ENCODE results near the gene ITGB3. TPM values are rescaled to one million over a fixed set of nuclear protein-coding genes. Genes with fewer than 3 reads are reported as not detected.
A peak's percentile ranks its signal among the peaks of the same experiment; 100 is the strongest.

The ITGB3 gene
- total RNA-seq, 2 donors from 2014 or later, result 68.1 to 197 TPM

GRCh38 chr17:47288531-47289116, 35.0 kb downstream of the ITGB3 start:
- no peaks in the 10 kb centered on the region for H3K9me3 ChIP-seq
- peak overlapping the region in 1 of 2 donors; percentile 36 for H3K27ac ChIP-seq
- no peaks in the 10 kb centered on the region for H3K27me3 ChIP-seq (replicated peaks; ENCODE audit: insufficient read depth)
- DNase-seq (ENCODE audit: low spot score), result no peak
- TF ChIP-seq CTCF (IDR thresholded peaks at IDR 0.05), result no peak
- peaks cover 36% of the 10 kb centered on the region for H3K36me3 ChIP-seq
- no peak overlapping the region for H3K4me3 ChIP-seq
- ATAC-seq (ENCODE audit: insufficient number of reproducible peaks, low FRiP score, low read depth), result no peak
- peaks cover 0 to 3% of the 10 kb centered on the region in 2 donors for H3K4me1 ChIP-seq (ENCODE audit: control insufficient read depth in 1 of 2, low read depth in 2 of 2)

- peaks cover 0 to 10% of the 10 kb centered on the region in 2 donors for H3K4me1 ChIP-seq (ENCODE audit: control insufficient read depth in 1 of 2, low read depth in 2 of 2)
- H3K4me3 ChIP-seq, result no peak overlapping the region
- peaks cover 35% of the 10 kb centered on the region for H3K36me3 ChIP-seq
- no peak for TF ChIP-seq CTCF (IDR thresholded peaks at IDR 0.05)
- DNase-seq (ENCODE audit: low spot score) (no peak), ATAC-seq (ENCODE audit: insufficient number of reproducible peaks, low FRiP score, low read depth) (no peak)
- H3K9me3 ChIP-seq, result no peaks in the 10 kb centered on the region
- H3K27me3 ChIP-seq (replicated peaks; ENCODE audit: insufficient read depth), result no peaks in the 10 kb centered on the region
- H3K27ac ChIP-seq, result no peak overlapping the region
Measured at GRCh38 chr17:47289302-47289701, 35.7 kb downstream of the ITGB3 start.

GRCh38 chr17:47290870-47291241, 37.2 kb downstream of the ITGB3 start:
- H3K27me3 ChIP-seq (replicated peaks; ENCODE audit: insufficient read depth), result no peaks in the 10 kb centered on the region
- peaks cover 13 to 25% of the 10 kb centered on the region in 2 donors for H3K4me1 ChIP-seq (ENCODE audit: control insufficient read depth in 1 of 2, low read depth in 2 of 2)
- H3K36me3 ChIP-seq, result peaks cover 27% of the 10 kb centered on the region
- H3K27ac ChIP-seq, result peak overlapping the region in 1 of 2 donors; percentile 14
- no peak for ATAC-seq (ENCODE audit: insufficient number of reproducible peaks, low FRiP score, low read depth)
- H3K9me3 ChIP-seq, result no peaks in the 10 kb centered on the region
- no peak overlapping the region for H3K4me3 ChIP-seq
- no peak for TF ChIP-seq CTCF (IDR thresholded peaks at IDR 0.05)
- DNase-seq (ENCODE audit: low spot score), result no peak

- ATAC-seq (ENCODE audit: insufficient number of reproducible peaks, low FRiP score, low read depth) (no peak), DNase-seq (ENCODE audit: low spot score) (no peak)
- TF ChIP-seq CTCF (IDR thresholded peaks at IDR 0.05), result no peak
- peaks cover 27% of the 10 kb centered on the region for H3K36me3 ChIP-seq
- H3K9me3 ChIP-seq, result no peaks in the 10 kb centered on the region
- no peak overlapping the region for H3K27ac ChIP-seq
- H3K4me3 ChIP-seq, result no peak overlapping the region
- H3K4me1 ChIP-seq (ENCODE audit: control insufficient read depth in 1 of 2, low read depth in 2 of 2), result peaks cover 15 to 30% of the 10 kb centered on the region in 2 donors
- H3K27me3 ChIP-seq (replicated peaks; ENCODE audit: insufficient read depth), result no peaks in the 10 kb centered on the region
Measured at GRCh38 chr17:47291242-47291873, 37.7 kb downstream of the ITGB3 start.

- ATAC-seq (ENCODE audit: insufficient number of reproducible peaks, low FRiP score, low read depth), result no peak
Measured at GRCh38 chr17:47292206-47292605, 38.6 kb downstream of the ITGB3 start.

More at GRCh38 chr17:47292206-47292605, 38.6 kb downstream of the ITGB3 start:
- Histone ChIP-seq H3K4me3 (no peak overlapping the region), H3K4me1 (ENCODE audit: control insufficient read depth in 1 of 2, low read depth in 2 of 2) (peaks cover 16 to 39% of the 10 kb centered on the region in 2 donors), H3K27me3 (replicated peaks; ENCODE audit: insufficient read depth) (no peaks in the 10 kb centered on the region), H3K36me3 (peaks cover 26% of the 10 kb centered on the region), H3K9me3 (no peaks in the 10 kb centered on the region), H3K27ac (no peak overlapping the region)
- no peak for TF ChIP-seq CTCF (IDR thresholded peaks at IDR 0.05)
- no peak for DNase-seq (ENCODE audit: low spot score)

All from thoracic aorta (tissue), 2 donors.